Ovary (tissue), 9 donors: ENCODE data around the gene CNOT3. TPM values are rescaled to one million over a fixed set of nuclear protein-coding genes. Genes with fewer than 3 reads are reported as not detected.
"Not testable (repeated sequence)": the region's sequence is repeated elsewhere in the genome, so short reads cannot be mapped to it uniquely, and the experiment has no call there.

Source experiments
- DNase-seq, 5 donors: peaks; one replicate each; pipeline ENCODE4 v3.0.0-alpha.2; 2019 to 2020
- H3K27ac ChIP-seq, 2 donors: fragments of 200-600 bp; one replicate each; pipeline versions ENCODE4 v1.5.1 to v1.8.0; 2019 to 2022
- H3K27me3 ChIP-seq: fragments of 200-600 bp; one replicate; pipeline ENCODE4 v1.8.0; 2022
- H3K36me3 ChIP-seq: fragments of 200-600 bp; sonication (generic); one replicate; pipeline ENCODE4 v1.5.1; 2019
- H3K4me1 ChIP-seq: one replicate; pipeline ENCODE4 v1.8.1; 2013; ENCODE audit warnings: mild to moderate bottlenecking, moderate library complexity; ENCODE audit not compliant: insufficient read depth
- H3K4me3 ChIP-seq: fragments of 200-600 bp; sonication (generic); one replicate; pipeline ENCODE4 v1.5.1; 2017
- H3K9me3 ChIP-seq, 2 donors: fragments of 200-600 bp in 1 of 2; sonication (generic) in 1 of 2; one replicate each; pipeline versions ENCODE4 v1.5.1 to v1.8.1; 2013 to 2019; ENCODE audit warnings: mild to moderate bottlenecking in 1 of 2, moderate library complexity in 1 of 2
- EP300 ChIP-seq: sonication (generic); formaldehyde crosslinking; IDR thresholded peaks from one replicate; pipeline ENCODE4 v1.6.1; 2017; ENCODE audit warnings: antibody characterized with exemption
- POLR2A ChIP-seq: fragments of 450-650 bp; IDR thresholded peaks from one replicate; pipeline ENCODE4 v1.6.1; 2017; ENCODE audit warnings: antibody characterized with exemption, mild to moderate bottlenecking, moderate library complexity
- WGBS, 3 donors: extraction: QIAGEN DNeasy Blood & Tissue Kit in 1 of 3; methylation state at CpG; one replicate each; pipeline versions ENCODE4 v1.1.5 to v1.1.7; 2013 to 2017; 5-methylcytosine and 5-hydroxymethylcytosine counted together
- intact Hi-C, 4 donors: fragments of 100-400 bp; cut with DNase I; formaldehyde crosslinking; loops; one replicate each; pipeline versions ENCODE4 v1.11.0 to v1.15.1; 2022 to 2023
- polyA plus RNA-seq, 2 donors: library from polyadenylated mRNA; stranded (reverse); fragments of 200-250 nt in 1 of 2; fragments of 350-450 nt in 1 of 2; fragmentation: Illumina TruSeq in 1 of 2; extraction: RNeasy Lipid Tissue Mini Kit (QIAGEN cat#74804) in 1 of 2; gene quantifications; one replicate each; pipeline ENCODE4 v1.2.3, GENCODE V29; 2013 to 2014
- total RNA-seq, 7 donors: library from RNA; depleted of rRNA in 2 of 7; stranded (reverse); fragments of >200 nt in 2 of 7; fragmentation: NEBNext Ultra II Directional in 3 of 7; extraction: Animal tissue kit (Norgen Biotek cat#: 25700) in 3 of 7; gene quantifications; one replicate each; pipeline versions ENCODE4 v1.1.0 to v1.2.4, GENCODE V29; 2016 to 2023
- TF ChIP-seq, protein P1 (sequence below), 3 donors: fragments of 450-650 bp in 2 of 3; fragments of 200-600 bp in 1 of 3; IDR thresholded peaks; one replicate each; pipeline versions ENCODE4 v1.5.1 to v1.8.0; 2016 to 2022; ENCODE audit warnings: antibody characterized with exemption in 3 of 3, mild to moderate bottlenecking in 1 of 3
- donor health status: DM: no; HTN: no; CAD: no; lungs with moderate emphysema.
- donor health status: DM: no; HTN: no; CAD: no.
- donor health status: Bipolar disorder and iron deficiency.
- donor health status: DM: yes; HTN: yes; CAD: no.
- donor health status: DM: no; HTN: no; CAD: no.
- donor health status: DM: yes; HTN: yes; CAD: no.

Gene CNOT3
- total and polyA plus RNA-seq, 9 donors, result 14.4 to 65.6 (median 41.6) TPM

- WGBS, 3 donors, result 3 to 5% (median 4%) methylated on average over 14 of the region's 14 CpGs
- Histone ChIP-seq H3K4me1 (peaks cover 7% of the 10 kb centered on the region), H3K27ac (peak overlapping the region in 1 of 2 donors; percentile 63), H3K36me3 (no peaks in the 10 kb centered on the region), H3K4me3 (peak overlapping the region; percentile 9), H3K9me3 (peaks cover 0 to 3% of the 10 kb centered on the region in 2 donors), H3K27me3 (no peaks in the 10 kb centered on the region)
- peak in 1 of 5 donors; percentile 42 for DNase-seq
- intact Hi-C loops, result no loop called here
- TF ChIP-seq, protein P1, sequence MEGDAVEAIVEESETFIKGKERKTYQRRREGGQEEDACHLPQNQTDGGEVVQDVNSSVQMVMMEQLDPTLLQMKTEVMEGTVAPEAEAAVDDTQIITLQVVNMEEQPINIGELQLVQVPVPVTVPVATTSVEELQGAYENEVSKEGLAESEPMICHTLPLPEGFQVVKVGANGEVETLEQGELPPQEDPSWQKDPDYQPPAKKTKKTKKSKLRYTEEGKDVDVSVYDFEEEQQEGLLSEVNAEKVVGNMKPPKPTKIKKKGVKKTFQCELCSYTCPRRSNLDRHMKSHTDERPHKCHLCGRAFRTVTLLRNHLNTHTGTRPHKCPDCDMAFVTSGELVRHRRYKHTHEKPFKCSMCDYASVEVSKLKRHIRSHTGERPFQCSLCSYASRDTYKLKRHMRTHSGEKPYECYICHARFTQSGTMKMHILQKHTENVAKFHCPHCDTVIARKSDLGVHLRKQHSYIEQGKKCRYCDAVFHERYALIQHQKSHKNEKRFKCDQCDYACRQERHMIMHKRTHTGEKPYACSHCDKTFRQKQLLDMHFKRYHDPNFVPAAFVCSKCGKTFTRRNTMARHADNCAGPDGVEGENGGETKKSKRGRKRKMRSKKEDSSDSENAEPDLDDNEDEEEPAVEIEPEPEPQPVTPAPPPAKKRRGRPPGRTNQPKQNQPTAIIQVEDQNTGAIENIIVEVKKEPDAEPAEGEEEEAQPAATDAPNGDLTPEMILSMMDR (IDR thresholded peaks at IDR 0.05), result no peak
- TF ChIP-seq EP300, result no peak
- TF ChIP-seq POLR2A, result no peak
These were observed 40.9 kb upstream of the CNOT3 start for GRCh38 chr19:54096617-54097106.

- intact Hi-C loops, result no loop called here
- DNase-seq, result no peak
- H3K4me3 ChIP-seq, result no peak overlapping the region
- H3K4me1 ChIP-seq, result peaks cover 9% of the 10 kb centered on the region
- TF ChIP-seq, protein P1 (IDR thresholded peaks at IDR 0.05), result no peak
- TF ChIP-seq POLR2A, result no peak
- no peak for TF ChIP-seq EP300
- H3K36me3 ChIP-seq, result no peaks in the 10 kb centered on the region
- no peaks in the 10 kb centered on the region for H3K27me3 ChIP-seq
- H3K27ac ChIP-seq, result no peak overlapping the region
- 81 to 87% (median 84%) methylated on average over 12 of the region's 12 CpGs for WGBS, 3 donors
- peaks cover 0 to 3% of the 10 kb centered on the region in 2 donors for H3K9me3 ChIP-seq
These were observed 38.2 kb upstream of the CNOT3 start for GRCh38 chr19:54099190-54099902.

DNA sequence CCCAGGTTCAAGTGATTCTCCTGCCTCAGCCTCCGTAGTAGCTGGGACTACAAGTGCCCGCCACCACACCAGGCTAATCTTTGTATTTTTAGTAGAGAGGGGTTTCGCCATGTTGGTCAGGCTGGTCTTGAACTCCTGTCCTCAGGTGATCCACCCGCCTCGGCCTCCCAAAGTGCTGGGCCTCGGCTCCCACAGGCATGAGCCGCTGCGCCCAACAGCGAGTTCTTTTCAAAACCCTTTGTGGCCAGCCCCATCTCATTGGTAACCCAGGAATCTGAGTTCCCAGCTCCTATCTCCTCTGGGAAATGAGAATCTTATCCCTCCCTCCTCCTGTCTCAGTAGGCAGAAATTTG, 37.7 kb upstream of the CNOT3 start:
- DNase-seq, H3K4me3 ChIP-seq, H3K9me3 ChIP-seq, H3K4me1 ChIP-seq, H3K27me3 ChIP-seq, H3K27ac ChIP-seq, intact Hi-C loops, H3K36me3 ChIP-seq: not testable (repeated sequence)
- WGBS, 3 donors, result 69 to 77% (median 74%) methylated on average over 9 of the region's 9 CpGs

DNA sequence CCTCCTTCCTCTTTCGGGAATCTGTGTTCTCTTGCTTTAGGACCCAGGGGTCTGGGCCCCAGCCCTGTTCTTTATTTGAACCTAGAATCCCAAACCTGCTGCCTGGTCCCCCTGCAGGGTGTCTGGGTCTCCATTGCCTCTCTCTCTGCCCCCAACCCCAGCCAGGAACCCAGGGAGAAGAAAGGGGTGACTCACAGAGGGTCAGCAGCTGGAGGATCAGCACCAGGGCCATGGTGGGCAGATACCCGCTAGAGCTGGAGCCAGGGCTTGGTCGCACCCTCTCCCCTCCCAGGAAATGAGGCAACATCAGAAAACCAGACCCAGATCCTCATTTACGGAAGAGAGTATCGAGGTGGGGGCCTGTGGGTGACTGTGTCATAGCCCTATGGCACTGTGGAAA, 37.0 kb upstream of the CNOT3 start, which contains the start of gene OSCAR:
Gene OSCAR (minus strand): TSS at position 243 of the 400 bp plus-strand sequence. CDS start 11 bp downstream, at position 232.
- Histone ChIP-seq H3K4me3 (no peak within 1 kb of the TSS), H3K9me3 (no peaks in the 10 kb centered on the region), H3K27ac (no peak within 1 kb of the TSS), H3K36me3 (no peaks in the 10 kb centered on the region), H3K27me3 (no peaks in the 10 kb centered on the region), H3K4me1 (peaks cover 5% of the 10 kb centered on the region)
- intact Hi-C loops, result no loop called here
- TF ChIP-seq EP300 (no peak), POLR2A (no peak)
- TF ChIP-seq, protein P1 (IDR thresholded peaks at IDR 0.05), result no peak
- DNase-seq, result no peak
- WGBS, 3 donors, result 44 to 50% (median 45%) methylated on average over 5 of the region's 5 CpGs
